ENCODE data around the gene ATP2A1.

- TF ChIP-seq SP1 (IDR thresholded peaks at IDR 0.05; ENCODE audit: low read depth, low read length) (no peak), EZH2 (IDR thresholded peaks at IDR 0.05; ENCODE audit: low read depth, low read length, severe bottlenecking) (no peak), POLR2AphosphoS5 (IDR thresholded peaks at IDR 0.05; ENCODE audit: low read depth, low read length) (no peak), HDAC2 (IDR thresholded peaks at IDR 0.05; ENCODE audit: borderline replicate concordance in 1 of 2, low read depth in 2 of 2, low read length in 2 of 2) (no peak), CBX5 (IDR thresholded peaks at IDR 0.05; ENCODE audit: low read depth, low read length) (no peak), YY1 (IDR thresholded peaks at IDR 0.05; ENCODE audit: low read depth, low read length) (no peak), SIN3A (conservative IDR thresholded peaks at IDR 0.05 in 1 of 2, IDR thresholded peaks at IDR 0.05 in 1 of 2; ENCODE audit: low read depth in 1 of 2, low read length in 2 of 2) (no peak), SIX5 (IDR thresholded peaks at IDR 0.05; ENCODE audit: low read depth, low read length) (no peak), POLR2A (IDR thresholded peaks at IDR 0.05; ENCODE audit: control extremely low read depth in 1 of 2, low read depth in 2 of 2, low read length in 2 of 2) (no peak), ZNF274 (IDR thresholded peaks at IDR 0.05; ENCODE audit: borderline replicate concordance, extremely low read depth, low read length) (no peak)
- TF ChIP-seq, protein P1, sequence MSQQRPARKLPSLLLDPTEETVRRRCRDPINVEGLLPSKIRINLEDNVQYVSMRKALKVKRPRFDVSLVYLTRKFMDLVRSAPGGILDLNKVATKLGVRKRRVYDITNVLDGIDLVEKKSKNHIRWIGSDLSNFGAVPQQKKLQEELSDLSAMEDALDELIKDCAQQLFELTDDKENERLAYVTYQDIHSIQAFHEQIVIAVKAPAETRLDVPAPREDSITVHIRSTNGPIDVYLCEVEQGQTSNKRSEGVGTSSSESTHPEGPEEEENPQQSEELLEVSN (IDR thresholded peaks at IDR 0.05): no peak
- TF ChIP-seq, protein P2, sequence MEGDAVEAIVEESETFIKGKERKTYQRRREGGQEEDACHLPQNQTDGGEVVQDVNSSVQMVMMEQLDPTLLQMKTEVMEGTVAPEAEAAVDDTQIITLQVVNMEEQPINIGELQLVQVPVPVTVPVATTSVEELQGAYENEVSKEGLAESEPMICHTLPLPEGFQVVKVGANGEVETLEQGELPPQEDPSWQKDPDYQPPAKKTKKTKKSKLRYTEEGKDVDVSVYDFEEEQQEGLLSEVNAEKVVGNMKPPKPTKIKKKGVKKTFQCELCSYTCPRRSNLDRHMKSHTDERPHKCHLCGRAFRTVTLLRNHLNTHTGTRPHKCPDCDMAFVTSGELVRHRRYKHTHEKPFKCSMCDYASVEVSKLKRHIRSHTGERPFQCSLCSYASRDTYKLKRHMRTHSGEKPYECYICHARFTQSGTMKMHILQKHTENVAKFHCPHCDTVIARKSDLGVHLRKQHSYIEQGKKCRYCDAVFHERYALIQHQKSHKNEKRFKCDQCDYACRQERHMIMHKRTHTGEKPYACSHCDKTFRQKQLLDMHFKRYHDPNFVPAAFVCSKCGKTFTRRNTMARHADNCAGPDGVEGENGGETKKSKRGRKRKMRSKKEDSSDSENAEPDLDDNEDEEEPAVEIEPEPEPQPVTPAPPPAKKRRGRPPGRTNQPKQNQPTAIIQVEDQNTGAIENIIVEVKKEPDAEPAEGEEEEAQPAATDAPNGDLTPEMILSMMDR (IDR thresholded peaks at IDR 0.05; ENCODE audit: control extremely low read depth in 1 of 3, insufficient read depth in 1 of 3, low read depth in 1 of 3, low read length in 3 of 3): no peak
- TF ChIP-seq, protein P3, sequence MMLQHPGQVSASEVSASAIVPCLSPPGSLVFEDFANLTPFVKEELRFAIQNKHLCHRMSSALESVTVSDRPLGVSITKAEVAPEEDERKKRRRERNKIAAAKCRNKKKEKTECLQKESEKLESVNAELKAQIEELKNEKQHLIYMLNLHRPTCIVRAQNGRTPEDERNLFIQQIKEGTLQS (IDR thresholded peaks at IDR 0.05; ENCODE audit: insufficient read depth, low read depth, low read length): no peak
Observed at GRCh38 chr16:28910086-28911031, 32.1 kb downstream of the ATP2A1 start.

Data from H1 (cell line).